ENCODE measurements around the gene GALNT2. TPM values are rescaled to one million over a fixed set of nuclear protein-coding genes. Genes with fewer than 3 reads are reported as not detected.

The GALNT2 gene
- total and polyA plus RNA-seq, 3 donors from 2014 or later, result 63.0 to 135 (median 114) TPM

DNA sequence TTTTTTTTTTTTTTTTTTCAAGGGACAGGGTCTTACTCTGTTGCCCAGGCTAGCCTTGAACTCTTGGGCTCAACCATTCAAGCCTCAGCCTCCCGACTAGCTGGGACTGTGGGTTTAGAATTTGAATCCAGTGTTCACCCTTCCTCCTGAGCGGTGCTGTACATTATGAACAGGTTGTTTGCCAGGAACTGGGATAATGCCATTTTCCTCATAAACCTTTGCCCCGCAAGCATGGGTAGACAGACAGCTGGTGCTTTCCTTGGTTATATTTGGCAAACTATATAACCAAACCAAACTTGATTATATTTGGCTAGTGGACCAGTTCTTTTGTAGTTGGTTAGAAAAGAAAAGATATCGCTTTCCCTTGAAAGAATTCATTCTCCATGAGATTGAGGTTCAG lies 54.9 kb downstream of the GALNT2 start:
- DNase-seq, result no peak
- peaks cover 19% of the 10 kb centered on the region for H3K4me1 ChIP-seq
- no peak overlapping the region for H3K4me3 ChIP-seq
- H3K27me3 ChIP-seq, result no peaks in the 10 kb centered on the region
- intact Hi-C loops (cut with DNase I; ENCODE audit: low total_unique reads), result no loop called here
- no peaks in the 10 kb centered on the region for H3K36me3 ChIP-seq (ENCODE audit: low read depth, missing control alignments)
- H3K9me3 ChIP-seq, result no peaks in the 10 kb centered on the region
- no peak for TF ChIP-seq POLR2A (IDR thresholded peaks at IDR 0.05)
- TF ChIP-seq, protein P1, sequence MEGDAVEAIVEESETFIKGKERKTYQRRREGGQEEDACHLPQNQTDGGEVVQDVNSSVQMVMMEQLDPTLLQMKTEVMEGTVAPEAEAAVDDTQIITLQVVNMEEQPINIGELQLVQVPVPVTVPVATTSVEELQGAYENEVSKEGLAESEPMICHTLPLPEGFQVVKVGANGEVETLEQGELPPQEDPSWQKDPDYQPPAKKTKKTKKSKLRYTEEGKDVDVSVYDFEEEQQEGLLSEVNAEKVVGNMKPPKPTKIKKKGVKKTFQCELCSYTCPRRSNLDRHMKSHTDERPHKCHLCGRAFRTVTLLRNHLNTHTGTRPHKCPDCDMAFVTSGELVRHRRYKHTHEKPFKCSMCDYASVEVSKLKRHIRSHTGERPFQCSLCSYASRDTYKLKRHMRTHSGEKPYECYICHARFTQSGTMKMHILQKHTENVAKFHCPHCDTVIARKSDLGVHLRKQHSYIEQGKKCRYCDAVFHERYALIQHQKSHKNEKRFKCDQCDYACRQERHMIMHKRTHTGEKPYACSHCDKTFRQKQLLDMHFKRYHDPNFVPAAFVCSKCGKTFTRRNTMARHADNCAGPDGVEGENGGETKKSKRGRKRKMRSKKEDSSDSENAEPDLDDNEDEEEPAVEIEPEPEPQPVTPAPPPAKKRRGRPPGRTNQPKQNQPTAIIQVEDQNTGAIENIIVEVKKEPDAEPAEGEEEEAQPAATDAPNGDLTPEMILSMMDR (IDR thresholded peaks at IDR 0.05), result no peak
- WGBS, 2 donors, result 95 to 97% methylated on average over 4 of the region's 4 CpGs
- H3K27ac ChIP-seq, result no peak overlapping the region

DNA sequence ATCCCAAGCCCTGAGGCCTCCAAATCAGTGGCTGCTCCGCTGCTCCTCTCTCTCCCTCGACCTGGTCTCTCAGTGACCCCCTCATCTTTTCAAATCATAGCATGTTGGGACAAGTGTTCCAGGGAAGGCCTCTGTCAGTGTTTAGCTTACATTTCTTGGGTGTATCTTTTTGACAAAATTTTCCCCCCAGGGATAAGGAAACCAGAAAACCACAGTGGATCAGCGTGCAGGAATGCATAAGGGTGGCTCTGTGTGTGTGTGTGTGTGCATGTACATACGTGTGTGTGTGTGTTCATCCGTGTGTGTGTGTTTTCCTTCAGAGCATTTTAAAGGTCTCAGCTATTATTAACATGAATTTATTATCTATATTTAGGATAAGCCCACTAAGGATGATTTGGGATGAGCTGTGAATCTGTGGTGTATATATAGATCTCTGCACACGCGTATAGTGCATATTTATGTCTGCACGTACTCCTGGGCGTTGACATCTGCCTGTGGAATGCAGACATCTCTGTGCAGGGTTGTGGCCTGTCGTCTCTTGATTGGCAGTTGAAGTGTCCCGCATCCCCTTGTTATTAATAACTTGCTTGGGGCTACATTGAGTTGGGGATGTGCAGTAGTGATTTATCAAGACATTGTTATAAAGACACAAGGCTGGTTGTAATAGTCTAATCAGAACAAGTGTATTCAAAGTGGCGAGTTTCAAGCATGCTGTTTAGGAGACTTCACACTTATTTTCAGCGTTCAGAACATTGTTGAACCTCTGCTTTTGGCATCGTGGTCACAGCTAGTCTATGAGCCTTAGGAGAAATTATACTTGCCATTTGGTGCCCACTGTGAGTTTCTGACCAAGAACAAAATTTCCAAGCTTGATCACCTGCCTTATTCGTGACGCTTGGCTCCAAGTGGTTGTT lies 55.6 kb downstream of the GALNT2 start:
- no peaks in the 10 kb centered on the region for H3K27me3 ChIP-seq
- H3K27ac ChIP-seq, result no peak overlapping the region
- no peak for TF ChIP-seq POLR2A (IDR thresholded peaks at IDR 0.05)
- TF ChIP-seq, protein P1 (IDR thresholded peaks at IDR 0.05), result no peak
- H3K9me3 ChIP-seq, result no peaks in the 10 kb centered on the region
- 87% methylated on average over 16 of the region's 16 CpGs for WGBS, 2 donors
- no peak overlapping the region for H3K4me3 ChIP-seq
- H3K36me3 ChIP-seq (ENCODE audit: low read depth, missing control alignments), result no peaks in the 10 kb centered on the region
- intact Hi-C loops (cut with DNase I; ENCODE audit: low total_unique reads), result no loop called here
- no peak for DNase-seq
- H3K4me1 ChIP-seq, result peaks cover 19% of the 10 kb centered on the region

DNA sequence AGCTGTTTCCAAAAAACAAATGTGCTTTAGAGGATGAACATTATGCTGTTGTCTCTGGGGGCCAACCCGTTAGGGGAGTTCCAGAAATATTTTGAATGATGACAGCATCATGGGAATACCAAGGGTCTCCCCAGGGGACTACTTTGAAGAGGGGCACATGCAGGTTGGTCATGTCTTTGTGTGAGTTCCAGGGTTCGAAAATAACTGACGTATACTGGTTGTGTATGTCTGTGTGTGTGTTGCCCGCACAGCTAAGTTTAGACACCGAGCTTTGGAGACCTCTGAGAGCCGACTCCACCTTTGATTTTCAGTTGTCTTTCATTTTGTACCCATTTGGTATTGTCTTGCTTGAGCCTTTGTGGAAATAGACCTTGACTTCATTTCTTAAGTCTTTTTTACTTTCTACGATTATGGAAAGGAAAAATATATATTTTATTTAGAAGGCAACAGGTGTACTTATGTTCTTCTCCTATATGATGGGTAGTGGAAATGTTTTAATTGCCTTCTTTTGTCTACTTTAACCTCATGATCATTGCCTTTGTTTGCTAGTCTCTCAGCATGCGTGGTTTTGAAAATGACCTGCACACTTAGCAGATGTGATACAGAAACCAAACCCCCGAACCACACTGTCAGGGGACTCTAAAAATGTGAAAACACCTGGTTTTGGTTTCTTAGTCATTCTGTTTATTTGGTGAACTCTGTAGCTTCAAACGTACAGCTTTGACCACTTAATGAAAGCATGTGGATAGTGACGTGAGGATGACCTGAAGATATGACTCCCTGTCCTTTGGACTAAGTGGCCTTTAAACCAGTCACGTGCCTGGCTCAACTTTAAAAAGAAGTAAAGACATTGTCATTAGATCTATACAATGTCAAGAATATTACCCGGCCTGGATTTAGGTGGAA lies 56.5 kb downstream of the GALNT2 start:
- intact Hi-C loops (cut with DNase I; ENCODE audit: low total_unique reads), result no loop called here
- Histone ChIP-seq H3K27me3 (no peaks in the 10 kb centered on the region), H3K9me3 (no peaks in the 10 kb centered on the region), H3K27ac (no peak overlapping the region), H3K36me3 (ENCODE audit: low read depth, missing control alignments) (no peaks in the 10 kb centered on the region), H3K4me3 (no peak overlapping the region), H3K4me1 (peaks cover 20% of the 10 kb centered on the region)
- TF ChIP-seq, protein P1 (IDR thresholded peaks at IDR 0.05), result no peak
- no peak for TF ChIP-seq POLR2A (IDR thresholded peaks at IDR 0.05)
- DNase-seq, result no peak
- WGBS, 2 donors, result 87 to 90% methylated on average over 13 of the region's 13 CpGs

DNA sequence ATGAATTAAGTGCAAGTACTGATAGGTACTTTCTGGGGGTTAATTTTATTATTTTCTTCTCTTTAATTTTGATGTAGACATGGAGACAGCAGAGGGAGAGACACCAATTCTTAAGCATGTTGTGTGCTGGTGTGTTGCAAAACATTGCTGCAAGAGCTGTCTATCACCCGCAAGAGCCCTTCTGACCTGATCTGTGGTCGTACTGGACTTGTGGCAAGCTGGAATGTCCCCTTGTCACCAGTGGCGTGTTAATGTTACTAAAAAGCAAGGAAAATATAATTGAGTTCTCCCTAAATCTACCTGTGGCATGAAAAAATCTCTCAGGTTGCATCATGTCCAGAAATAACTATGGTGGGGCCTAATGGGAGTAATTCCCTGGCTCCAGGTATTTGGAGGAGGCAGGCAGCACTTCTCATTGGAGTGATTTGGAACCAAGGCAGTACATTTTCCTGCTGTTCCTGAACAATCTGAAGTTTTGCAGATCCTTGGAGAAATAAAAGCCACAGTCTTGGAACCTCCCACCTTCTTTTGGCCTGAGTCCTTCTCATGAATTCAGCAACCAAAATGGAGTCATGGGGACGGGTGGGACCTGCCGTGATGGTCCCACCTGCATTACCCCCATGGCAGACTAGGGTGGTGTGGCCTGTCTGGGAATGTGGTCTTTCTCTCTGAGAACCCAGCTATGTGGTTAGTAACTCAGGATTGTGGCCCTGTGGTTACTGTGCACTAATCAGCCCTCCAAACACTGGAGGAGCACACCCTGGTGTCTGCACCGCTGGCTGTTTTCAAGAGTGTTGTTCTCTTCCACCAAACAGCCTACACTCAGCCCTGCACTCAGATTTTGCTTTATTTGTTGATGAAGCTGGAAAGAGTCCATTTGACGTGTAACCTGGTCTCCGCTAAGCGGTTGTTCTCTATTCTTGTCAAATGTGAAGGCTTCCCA lies 57.4 kb downstream of the GALNT2 start:
- WGBS, 2 donors, result 95% methylated on average over 9 of the region's 9 CpGs
- Histone ChIP-seq H3K9me3 (no peaks in the 10 kb centered on the region), H3K4me3 (no peak overlapping the region), H3K4me1 (peaks cover 23% of the 10 kb centered on the region), H3K36me3 (ENCODE audit: low read depth, missing control alignments) (no peaks in the 10 kb centered on the region), H3K27ac (no peak overlapping the region), H3K27me3 (no peaks in the 10 kb centered on the region)
- no peak for DNase-seq
- intact Hi-C loops (cut with DNase I; ENCODE audit: low total_unique reads), result no loop called here
- TF ChIP-seq POLR2A (IDR thresholded peaks at IDR 0.05), result no peak
- TF ChIP-seq, protein P1 (IDR thresholded peaks at IDR 0.05), result no peak
